H9 (cell line): ENCODE measurements around the gene EMC8. TPM values are rescaled to one million over a fixed set of nuclear protein-coding genes. Genes with fewer than 3 reads are reported as not detected.

Experiments used
- DNase-seq: peaks from one replicate; pipeline ENCODE4 v3.0.0-alpha.2; 2017
- H2AFZ ChIP-seq: one replicate; pipeline ENCODE4 v1.6.1; 2013; ENCODE audit warnings: mild to moderate bottlenecking, low read length, control low read depth, moderate library complexity
- H2AK5ac ChIP-seq: 2 replicates; pipeline ENCODE4 v1.6.1; 2013; ENCODE audit warnings: low read length, control low read depth, mixed read lengths; ENCODE audit not compliant: insufficient read length
- H2BK120ac ChIP-seq: one replicate; pipeline ENCODE4 v1.6.1; 2013; ENCODE audit warnings: low read depth, mild to moderate bottlenecking, low read length, control low read depth, inconsistent platforms; ENCODE audit not compliant: poor library complexity, severe bottlenecking
- H2BK12ac ChIP-seq: 2 replicates; pipeline ENCODE4 v1.6.1; 2013; ENCODE audit warnings: low read length, control low read depth, mixed read lengths, low read depth; ENCODE audit not compliant: insufficient read length
- H2BK15ac ChIP-seq: 2 replicates; pipeline ENCODE4 v1.6.1; 2013; ENCODE audit warnings: low read depth, low read length, control low read depth
- H2BK20ac ChIP-seq: one replicate; pipeline ENCODE4 v1.6.1; 2013; ENCODE audit warnings: low read depth, mild to moderate bottlenecking, low read length, control low read depth, inconsistent platforms; ENCODE audit not compliant: poor library complexity, severe bottlenecking
- H2BK5ac ChIP-seq: 2 replicates; pipeline ENCODE4 v1.6.1; 2013; ENCODE audit warnings: low read length, control low read depth, mixed read lengths; ENCODE audit not compliant: insufficient read length
- H3K14ac ChIP-seq: 2 replicates; pipeline ENCODE4 v1.6.1; 2013; ENCODE audit warnings: low read length, control low read depth; ENCODE audit not compliant: insufficient read depth
- H3K18ac ChIP-seq: 2 replicates; pipeline ENCODE4 v1.6.1; 2013; ENCODE audit warnings: low read depth, mild to moderate bottlenecking, mixed read lengths, low read length, control low read depth; ENCODE audit not compliant: insufficient read length
- H3K23ac ChIP-seq: 2 replicates; pipeline ENCODE4 v1.6.1; 2013; ENCODE audit warnings: low read length, control low read depth, mixed read lengths, low read depth; ENCODE audit not compliant: insufficient read length
- H3K23me2 ChIP-seq: 2 replicates; pipeline ENCODE4 v1.6.1; 2013; ENCODE audit warnings: low read depth, mild to moderate bottlenecking, mixed read lengths, low read length, control low read depth; ENCODE audit not compliant: insufficient read length, poor library complexity, severe bottlenecking
- H3K27ac ChIP-seq: 2 replicates; pipeline ENCODE4 v1.5.1; 2013; ENCODE audit warnings: low read length, control low read depth, mixed read lengths, low read depth; ENCODE audit not compliant: insufficient read length
- H3K27me3 ChIP-seq: 2 replicates; pipeline ENCODE4 v1.6.1; 2013; ENCODE audit warnings: low read length, control low read depth, inconsistent platforms; ENCODE audit not compliant: insufficient read depth
- H3K4ac ChIP-seq: 2 replicates; pipeline ENCODE4 v1.6.1; 2013; ENCODE audit warnings: low read depth, mild to moderate bottlenecking, control low read depth, inconsistent platforms, low read length, moderate library complexity
- H3K4me1 ChIP-seq: 2 replicates; pipeline ENCODE4 v1.6.1; 2013; ENCODE audit warnings: low read length, control low read depth, inconsistent platforms; ENCODE audit not compliant: insufficient read depth
- H3K4me2 ChIP-seq: 2 replicates; pipeline ENCODE4 v1.6.1; 2013; ENCODE audit warnings: low read length, control low read depth, mixed read lengths; ENCODE audit not compliant: insufficient read length, insufficient read depth
- H3K56ac ChIP-seq: 2 replicates; pipeline ENCODE4 v1.6.1; 2013; ENCODE audit warnings: low read depth, mild to moderate bottlenecking, mixed read lengths, low read length, control low read depth; ENCODE audit not compliant: insufficient read length
- H3K79me1 ChIP-seq: 2 replicates; pipeline ENCODE4 v1.6.1; 2013; ENCODE audit warnings: low read depth, mild to moderate bottlenecking, moderate library complexity, low read length, control low read depth, inconsistent platforms; ENCODE audit not compliant: insufficient read depth, poor library complexity, severe bottlenecking
- H3K79me2 ChIP-seq: 2 replicates; pipeline ENCODE4 v1.6.1; 2013; ENCODE audit warnings: low read length, control low read depth, inconsistent platforms; ENCODE audit not compliant: insufficient read depth
- H3K9ac ChIP-seq: 2 replicates; pipeline ENCODE4 v1.6.1; 2013; ENCODE audit warnings: low read length, control low read depth, mixed read lengths; ENCODE audit not compliant: insufficient read length; ENCODE audit errors: extremely low read depth
- H3K9me3 ChIP-seq: one replicate; pipeline ENCODE4 v1.6.1; 2013; ENCODE audit warnings: low read depth, low read length, inconsistent platforms; ENCODE audit not compliant: control insufficient read depth
- H3T11ph ChIP-seq: one replicate; pipeline ENCODE4 v1.6.1; 2013; ENCODE audit warnings: mild to moderate bottlenecking, low read length, control low read depth, inconsistent platforms
- H4K20me1 ChIP-seq: one replicate; pipeline ENCODE4 v1.6.1; 2013; ENCODE audit not compliant: control insufficient read depth, insufficient read length, insufficient read depth
- H4K5ac ChIP-seq: 2 replicates; pipeline ENCODE4 v1.6.1; 2013; ENCODE audit warnings: low read depth, mild to moderate bottlenecking, mixed read lengths, low read length, control low read depth; ENCODE audit not compliant: insufficient read length
- H4K8ac ChIP-seq: replicated peaks from 2 replicates; pipeline ENCODE4 v1.6.1; 2013; ENCODE audit warnings: low read length, control low read depth, mixed read lengths, low read depth; ENCODE audit not compliant: insufficient read length
- H4K91ac ChIP-seq: 2 replicates; pipeline ENCODE4 v1.6.1; 2013; ENCODE audit warnings: low read depth, mild to moderate bottlenecking, moderate library complexity, mixed read lengths, low read length, control low read depth; ENCODE audit not compliant: insufficient read length
- H3K27ac Mint-ChIP-seq, 3 experiments: 2 replicates in 2 of 3; 3 replicates in 1 of 3; pipeline ENCODE4 v1.8.0; 2020 to 2021; ENCODE audit warnings: mixed read lengths in 3 of 3, mild to moderate bottlenecking in 1 of 3, moderate library complexity in 1 of 3
- H3K27me3 Mint-ChIP-seq: 2 replicates; pipeline ENCODE4 v1.8.0; 2021; ENCODE audit warnings: low read depth, mild to moderate bottlenecking, moderate library complexity, mixed read lengths
- H3K36me3 Mint-ChIP-seq, 3 experiments: 2 replicates in 2 of 3; 3 replicates in 1 of 3; pipeline ENCODE4 v1.8.0; 2020 to 2021; ENCODE audit warnings: low read depth in 3 of 3, mixed read lengths in 3 of 3; ENCODE audit not compliant: insufficient read depth in 1 of 3
- H3K4me1 Mint-ChIP-seq, 2 experiments: 2 replicates each; pipeline ENCODE4 v1.8.0; 2020; ENCODE audit warnings: mixed read lengths in 2 of 2
- H3K4me3 Mint-ChIP-seq, 2 experiments: 2 replicates in 1 of 2; 3 replicates in 1 of 2; pipeline ENCODE4 v1.8.0; 2020 to 2021; ENCODE audit warnings: mild to moderate bottlenecking in 2 of 2, mixed read lengths in 2 of 2, moderate library complexity in 1 of 2
- H3K9me3 Mint-ChIP-seq, 2 experiments: 2 replicates in 1 of 2; 3 replicates in 1 of 2; pipeline ENCODE4 v1.8.0; 2020; ENCODE audit warnings: mild to moderate bottlenecking in 2 of 2, mixed read lengths in 2 of 2, moderate library complexity in 1 of 2
- WGBS: extraction: QIAGEN DNeasy Blood & Tissue Kit; methylation state at CpG from one replicate; pipeline ENCODE4 v1.1.7; 2013; ENCODE audit warnings: missing lambda C conversion rate, low lambda C conversion rate, mixed read lengths; ENCODE audit not compliant: insufficient read length; ENCODE audit errors: extremely low coverage; 5-methylcytosine and 5-hydroxymethylcytosine counted together
- total RNA-seq: library from RNA; stranded (reverse); gene quantifications from 2 replicates; pipeline ENCODE4 v1.2.1, GENCODE V29; 2021
- TF ChIP-seq, protein P1 (sequence below): fragments of 200-600 bp; sonication (generic); conservative IDR thresholded peaks from 3 replicates; pipeline ENCODE4 v1.8.0; 2021; ENCODE audit warnings: antibody characterized with exemption, mild to moderate bottlenecking

Gene EMC8
- total RNA-seq, 1 experiment from 2014 or later, result 52.3 TPM

- WGBS, result no CpG with 5 or more reads among the region's 9 CpGs
- H3K9me3 ChIP-seq, result no peaks in the 10 kb centered on the region
- H4K20me1 ChIP-seq, result no peaks in the 10 kb centered on the region
- H3K79me1 ChIP-seq, result no peaks in the 10 kb centered on the region
- H4K91ac ChIP-seq, result no peak overlapping the region
- no peak overlapping the region for H2BK120ac ChIP-seq
- H3K79me2 ChIP-seq, result no peaks in the 10 kb centered on the region
- Mint-ChIP-seq H3K36me3 (no peaks in the 10 kb centered on the region), H3K9me3 (no peaks in the 10 kb centered on the region), H3K27ac (peak overlapping the region in 2 of 3 experiments; percentile 13 to 73; a peak in 2 of 7 replicates), H3K27me3 (peaks cover 6% of the 10 kb centered on the region), H3K4me1 (peaks cover 7% of the 10 kb centered on the region in 2 experiments; a peak in 3 of 4 replicates), H3K4me3 (no peak overlapping the region)
- H3K9ac ChIP-seq, result no peak overlapping the region
- no peak overlapping the region for H2BK5ac ChIP-seq
- H2BK20ac ChIP-seq, result no peak overlapping the region
- no peak overlapping the region for H2AK5ac ChIP-seq
- H3K23me2 ChIP-seq, result no peaks in the 10 kb centered on the region
- no peak overlapping the region for H2BK15ac ChIP-seq
- no peaks in the 10 kb centered on the region for H3K4me1 ChIP-seq
- H3K14ac ChIP-seq, result no peak overlapping the region
- TF ChIP-seq, protein P1, sequence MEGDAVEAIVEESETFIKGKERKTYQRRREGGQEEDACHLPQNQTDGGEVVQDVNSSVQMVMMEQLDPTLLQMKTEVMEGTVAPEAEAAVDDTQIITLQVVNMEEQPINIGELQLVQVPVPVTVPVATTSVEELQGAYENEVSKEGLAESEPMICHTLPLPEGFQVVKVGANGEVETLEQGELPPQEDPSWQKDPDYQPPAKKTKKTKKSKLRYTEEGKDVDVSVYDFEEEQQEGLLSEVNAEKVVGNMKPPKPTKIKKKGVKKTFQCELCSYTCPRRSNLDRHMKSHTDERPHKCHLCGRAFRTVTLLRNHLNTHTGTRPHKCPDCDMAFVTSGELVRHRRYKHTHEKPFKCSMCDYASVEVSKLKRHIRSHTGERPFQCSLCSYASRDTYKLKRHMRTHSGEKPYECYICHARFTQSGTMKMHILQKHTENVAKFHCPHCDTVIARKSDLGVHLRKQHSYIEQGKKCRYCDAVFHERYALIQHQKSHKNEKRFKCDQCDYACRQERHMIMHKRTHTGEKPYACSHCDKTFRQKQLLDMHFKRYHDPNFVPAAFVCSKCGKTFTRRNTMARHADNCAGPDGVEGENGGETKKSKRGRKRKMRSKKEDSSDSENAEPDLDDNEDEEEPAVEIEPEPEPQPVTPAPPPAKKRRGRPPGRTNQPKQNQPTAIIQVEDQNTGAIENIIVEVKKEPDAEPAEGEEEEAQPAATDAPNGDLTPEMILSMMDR, result no peak
- no peak overlapping the region for H4K5ac ChIP-seq
- no peak for DNase-seq
- H2AFZ ChIP-seq, result no peak overlapping the region
- no peaks in the 10 kb centered on the region; the same call in 1 of the 2 replicates for H3K27me3 ChIP-seq
- no peak overlapping the region for H3K4me2 ChIP-seq
- H3K4ac ChIP-seq, result no peak overlapping the region
- no peak overlapping the region for H3T11ph ChIP-seq
- no peak overlapping the region for H3K56ac ChIP-seq
- H3K23ac ChIP-seq, result no peak overlapping the region
- no peak overlapping the region for H3K27ac ChIP-seq
- no peak overlapping the region for H2BK12ac ChIP-seq
- no peak overlapping the region for H3K18ac ChIP-seq
- no peak overlapping the region for H4K8ac ChIP-seq
These were observed 47.1 kb upstream of the EMC8 start for GRCh38 chr16:85846461-85846860.
